Ovary (tissue), 3 donors: ENCODE data around the gene SURF4.

Source experiments
- EP300 ChIP-seq: sonication (generic); formaldehyde crosslinking; IDR thresholded peaks from one replicate; pipeline ENCODE4 v1.6.1; 2017; ENCODE audit warnings: antibody characterized with exemption
- POLR2A ChIP-seq: fragments of 450-650 bp; IDR thresholded peaks from one replicate; pipeline ENCODE4 v1.6.1; 2017; ENCODE audit warnings: antibody characterized with exemption, mild to moderate bottlenecking, moderate library complexity
- TF ChIP-seq, protein P1 (sequence below), 3 donors: fragments of 450-650 bp in 2 of 3; fragments of 200-600 bp in 1 of 3; IDR thresholded peaks; one replicate each; pipeline versions ENCODE4 v1.5.1 to v1.8.0; 2016 to 2022; ENCODE audit warnings: antibody characterized with exemption in 3 of 3, mild to moderate bottlenecking in 1 of 3
- donor health status: DM: no; HTN: no; CAD: no.

DNA sequence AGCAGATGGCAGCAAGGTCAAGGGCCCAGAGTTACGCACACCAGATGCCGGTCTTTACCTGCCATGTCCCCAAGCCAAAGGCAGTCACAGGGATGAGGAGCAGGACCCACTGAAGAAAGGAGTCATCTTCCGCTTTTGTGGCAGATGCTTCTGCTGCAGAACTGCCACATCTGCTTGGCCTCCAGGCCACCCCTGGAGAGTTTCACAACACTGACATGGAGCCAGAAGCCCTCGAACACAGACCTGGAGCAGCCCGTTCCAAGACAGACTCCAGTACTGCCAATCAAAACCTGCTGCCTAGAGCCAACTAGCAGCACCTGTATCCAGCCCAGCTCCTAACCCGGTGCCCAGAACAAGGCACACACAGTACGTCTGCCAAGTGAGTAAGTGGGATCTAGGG lies 21.1 kb downstream of the SURF4 start:
- TF ChIP-seq, protein P1, sequence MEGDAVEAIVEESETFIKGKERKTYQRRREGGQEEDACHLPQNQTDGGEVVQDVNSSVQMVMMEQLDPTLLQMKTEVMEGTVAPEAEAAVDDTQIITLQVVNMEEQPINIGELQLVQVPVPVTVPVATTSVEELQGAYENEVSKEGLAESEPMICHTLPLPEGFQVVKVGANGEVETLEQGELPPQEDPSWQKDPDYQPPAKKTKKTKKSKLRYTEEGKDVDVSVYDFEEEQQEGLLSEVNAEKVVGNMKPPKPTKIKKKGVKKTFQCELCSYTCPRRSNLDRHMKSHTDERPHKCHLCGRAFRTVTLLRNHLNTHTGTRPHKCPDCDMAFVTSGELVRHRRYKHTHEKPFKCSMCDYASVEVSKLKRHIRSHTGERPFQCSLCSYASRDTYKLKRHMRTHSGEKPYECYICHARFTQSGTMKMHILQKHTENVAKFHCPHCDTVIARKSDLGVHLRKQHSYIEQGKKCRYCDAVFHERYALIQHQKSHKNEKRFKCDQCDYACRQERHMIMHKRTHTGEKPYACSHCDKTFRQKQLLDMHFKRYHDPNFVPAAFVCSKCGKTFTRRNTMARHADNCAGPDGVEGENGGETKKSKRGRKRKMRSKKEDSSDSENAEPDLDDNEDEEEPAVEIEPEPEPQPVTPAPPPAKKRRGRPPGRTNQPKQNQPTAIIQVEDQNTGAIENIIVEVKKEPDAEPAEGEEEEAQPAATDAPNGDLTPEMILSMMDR (IDR thresholded peaks at IDR 0.05), result no peak
- TF ChIP-seq POLR2A (no peak), EP300 (no peak)
